ENCODE measurements around the gene C1orf210.

The C1orf210 gene

DNA sequence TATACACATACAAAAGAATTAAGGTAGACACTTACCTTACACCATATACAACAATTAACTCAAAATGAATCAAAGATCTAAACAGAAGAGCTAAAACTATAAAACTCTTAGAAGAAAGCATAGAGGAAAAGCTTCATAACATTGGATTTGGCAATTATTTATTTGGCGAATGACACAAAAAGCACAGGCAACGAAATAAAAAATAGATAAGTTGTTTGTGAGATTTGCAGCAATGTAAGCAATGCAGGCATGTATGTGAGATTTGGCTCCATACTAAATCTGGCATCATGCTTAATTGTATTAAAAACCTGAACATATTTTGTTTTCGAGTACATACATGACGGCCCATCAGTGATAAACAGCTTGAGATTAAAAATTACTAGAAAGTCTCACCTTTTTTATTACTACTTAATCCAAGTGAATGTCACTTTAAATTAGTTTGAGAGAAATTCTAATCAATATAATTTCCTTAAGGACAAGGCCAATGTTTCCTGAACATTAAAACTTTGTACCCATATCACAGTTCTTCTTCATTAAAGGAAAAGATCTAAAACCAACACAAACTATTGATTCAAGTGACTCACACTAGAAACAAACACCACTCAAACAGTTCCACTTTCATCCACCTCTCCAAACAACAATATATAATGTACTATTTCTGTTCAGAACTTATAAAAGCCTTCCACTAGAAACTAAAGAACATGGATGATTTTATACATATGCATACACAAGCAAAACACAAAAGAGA is 38.7 kb downstream of the C1orf210 start:
- DNase-seq, result no peak

DNA sequence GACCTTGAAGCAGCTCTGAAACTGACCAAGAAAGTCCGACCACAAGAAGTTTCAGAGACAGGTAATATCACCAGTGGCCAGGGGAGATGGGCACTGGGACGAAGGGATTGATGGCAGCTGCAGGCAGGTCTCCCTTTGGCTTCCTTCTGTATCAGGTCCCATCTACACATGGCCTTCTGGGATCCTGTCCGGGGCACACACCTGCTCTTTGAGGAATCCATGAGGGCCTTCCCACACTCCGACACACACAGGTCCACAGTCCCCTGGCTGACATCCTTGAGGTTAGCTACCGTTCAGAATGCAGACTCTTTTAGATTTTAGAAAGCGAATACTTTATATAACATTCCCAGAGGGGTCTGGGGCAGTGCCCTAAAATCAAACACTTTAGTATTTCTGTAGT is 42.1 kb downstream of the C1orf210 start:
- DNase-seq, result no peak

DNA sequence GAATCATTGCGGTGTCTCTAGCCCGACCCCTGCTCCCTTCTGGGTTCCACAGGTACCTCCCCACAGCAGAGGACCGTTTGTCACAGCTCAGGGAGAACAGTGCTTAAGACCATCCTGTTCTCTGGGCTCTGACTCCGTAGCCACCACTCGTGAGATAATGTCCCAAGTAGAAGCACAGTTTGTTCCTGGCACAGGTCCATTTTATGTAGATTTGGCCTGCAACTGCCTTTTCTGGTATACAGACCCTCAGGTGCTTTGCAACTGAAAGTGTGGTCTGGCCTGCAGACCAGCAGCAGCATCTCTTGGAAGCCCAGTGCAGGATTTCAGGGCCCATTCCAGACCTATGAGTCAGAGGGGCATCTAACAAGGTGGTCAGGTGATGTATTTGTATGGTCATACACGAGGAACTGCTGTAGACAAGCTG is 44.0 kb downstream of the C1orf210 start:
- DNase-seq, result no peak

DNA sequence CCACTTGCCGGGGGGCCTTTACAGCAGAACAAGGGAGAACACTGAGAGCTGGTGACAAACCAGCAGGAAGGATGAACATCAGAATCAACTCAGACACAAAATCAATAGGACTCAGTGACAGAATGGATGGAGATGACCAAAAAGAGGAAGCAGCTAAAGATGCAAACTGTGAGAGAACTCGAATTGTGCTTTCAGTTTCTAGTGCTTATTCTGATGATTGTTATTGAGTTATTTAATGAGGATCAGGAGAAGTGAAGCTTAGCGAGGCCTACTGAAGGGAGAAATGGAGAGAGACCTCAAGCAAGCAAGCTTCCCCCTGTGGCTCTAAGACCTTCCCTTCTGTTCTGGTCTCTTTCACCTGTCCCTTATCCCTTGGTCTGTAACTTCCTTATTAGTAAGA is 45.9 kb downstream of the C1orf210 start:
- DNase-seq, result no peak

DNA sequence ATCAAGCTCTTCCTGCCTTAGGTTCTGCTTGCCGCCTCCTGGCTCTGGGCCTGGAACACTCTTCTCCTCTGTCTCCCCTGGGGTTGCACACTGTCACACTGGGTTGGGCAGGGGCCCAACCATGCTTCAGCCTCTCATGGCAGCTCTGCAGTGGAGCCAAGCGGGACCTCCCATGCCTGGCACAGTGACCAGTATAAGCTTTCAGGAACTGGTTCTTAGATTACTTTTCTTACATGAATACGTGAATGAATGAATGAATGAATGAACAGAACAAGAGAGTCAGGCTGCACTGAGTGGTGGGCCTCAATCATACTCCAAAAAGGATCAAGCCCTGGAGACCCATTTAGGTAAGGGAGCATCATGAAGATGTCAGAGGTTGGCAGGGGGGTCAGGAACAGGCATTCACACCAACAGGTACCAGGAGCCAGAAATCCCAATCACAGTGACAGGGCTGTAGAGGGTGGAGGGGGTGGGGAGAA is 46.4 kb downstream of the C1orf210 start:
- DNase-seq, result no peak

DNA sequence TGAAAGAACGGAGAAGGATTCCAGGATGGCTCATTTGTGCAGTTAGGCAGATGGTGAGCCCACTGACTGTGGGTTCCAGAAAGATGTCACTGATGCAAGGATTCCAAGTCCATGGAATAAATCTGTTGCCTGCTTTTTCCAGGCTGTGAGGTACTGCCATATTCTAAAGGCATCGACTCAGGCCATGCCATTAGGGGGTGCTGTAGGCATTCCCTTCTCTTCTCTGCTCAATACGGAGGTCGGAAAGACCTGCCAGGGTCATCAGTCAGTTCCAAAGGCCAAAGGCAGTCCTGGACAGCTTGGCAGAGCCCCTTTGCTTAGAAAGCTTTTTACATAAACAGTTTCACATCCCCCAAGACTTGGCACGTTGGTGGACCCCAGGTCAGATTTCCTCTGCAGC is 47.3 kb downstream of the C1orf210 start:
- DNase-seq, result peak; percentile 27

DNA sequence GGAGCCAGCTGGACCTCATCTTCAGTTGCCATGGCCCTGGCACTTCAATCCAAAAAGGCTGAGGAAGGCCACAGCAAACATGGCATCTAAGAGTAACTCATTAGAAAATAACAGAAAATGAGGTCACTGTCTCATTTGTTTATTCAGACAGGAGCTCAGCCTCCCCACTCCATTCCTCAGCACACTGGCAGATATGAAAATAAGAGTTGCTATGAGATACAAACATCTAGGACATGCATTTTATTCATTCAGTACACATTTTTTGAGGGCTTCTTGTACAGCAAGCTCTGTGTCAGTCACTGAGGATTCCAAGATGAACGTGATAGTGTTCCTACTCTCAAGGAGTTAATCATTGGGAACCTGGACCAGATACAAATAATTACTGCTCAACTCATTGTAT is 48.3 kb downstream of the C1orf210 start:
- DNase-seq, result no peak

DNA sequence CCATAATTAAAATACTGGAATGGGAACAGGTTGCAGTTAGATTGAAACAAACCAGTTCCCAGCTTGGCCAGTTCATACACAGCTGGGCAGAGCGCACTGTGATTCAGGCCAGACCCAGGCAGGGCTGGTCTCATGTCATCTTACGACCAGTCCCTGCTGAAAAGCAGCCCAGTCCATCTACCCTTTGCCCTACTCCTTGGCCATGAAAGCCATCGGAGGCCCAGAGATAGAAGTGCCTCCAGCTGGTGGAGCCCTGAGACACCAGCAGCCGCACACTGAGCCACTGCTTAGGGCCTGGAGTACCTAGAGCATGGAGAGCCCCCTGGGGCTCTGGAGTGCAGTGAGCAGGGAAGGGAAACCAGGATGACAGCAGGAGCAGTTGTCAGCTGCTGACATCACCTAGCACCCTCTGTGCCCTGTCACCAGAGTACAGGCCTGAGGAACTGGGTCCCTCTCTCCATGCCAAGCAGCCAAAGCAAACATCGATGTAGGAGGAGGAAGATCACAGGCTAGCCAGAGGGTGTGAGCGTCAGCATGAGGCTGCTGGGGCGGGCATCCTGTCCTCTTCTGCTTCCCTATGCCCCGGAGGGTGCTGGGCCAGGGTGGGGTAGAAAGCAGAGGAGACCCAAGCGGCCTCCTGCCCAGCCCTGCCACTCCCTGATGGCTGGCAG is 49.8 kb downstream of the C1orf210 start:
- DNase-seq, result no peak

DNA sequence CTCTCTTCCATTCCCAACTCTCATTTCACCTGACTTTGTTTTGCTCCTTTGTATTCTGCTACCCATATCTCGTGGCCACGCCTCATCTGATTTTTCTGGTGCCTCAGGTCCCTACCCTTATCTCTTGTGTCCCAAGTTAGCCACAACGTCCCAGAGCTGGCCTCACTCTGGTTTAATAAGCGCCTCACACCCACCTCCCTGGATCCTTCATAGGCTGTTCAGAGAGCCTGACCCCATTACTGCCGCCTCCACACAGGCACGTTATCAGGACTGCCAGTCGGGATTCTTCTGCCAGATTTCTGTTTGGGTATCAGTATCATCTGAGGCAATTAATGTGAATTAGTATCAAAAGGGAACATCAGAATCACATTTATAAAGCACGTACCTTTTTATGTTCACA is 50.3 kb downstream of the C1orf210 start:
- no peak for DNase-seq

DNA sequence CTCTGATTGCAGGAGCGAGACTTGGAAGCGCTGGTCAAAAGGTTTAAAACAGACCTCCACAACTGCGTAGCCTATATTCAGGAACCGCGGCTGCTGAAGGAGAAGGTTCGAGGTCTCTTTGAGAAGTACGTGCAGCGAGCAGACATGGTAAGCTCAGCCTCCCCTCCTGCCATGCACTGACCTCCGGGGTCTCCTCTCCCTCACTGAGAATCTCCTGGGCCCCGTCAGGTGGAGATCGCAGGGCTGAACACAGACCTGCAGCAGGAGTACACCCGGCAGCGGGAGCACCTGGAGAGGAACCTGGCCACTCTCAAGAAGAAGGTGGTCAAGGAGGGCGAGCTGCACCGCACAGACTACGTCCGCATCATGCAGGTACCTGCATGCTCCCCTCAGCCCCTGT is 51.1 kb downstream of the C1orf210 start:
- DNase-seq, result no peak

DNA sequence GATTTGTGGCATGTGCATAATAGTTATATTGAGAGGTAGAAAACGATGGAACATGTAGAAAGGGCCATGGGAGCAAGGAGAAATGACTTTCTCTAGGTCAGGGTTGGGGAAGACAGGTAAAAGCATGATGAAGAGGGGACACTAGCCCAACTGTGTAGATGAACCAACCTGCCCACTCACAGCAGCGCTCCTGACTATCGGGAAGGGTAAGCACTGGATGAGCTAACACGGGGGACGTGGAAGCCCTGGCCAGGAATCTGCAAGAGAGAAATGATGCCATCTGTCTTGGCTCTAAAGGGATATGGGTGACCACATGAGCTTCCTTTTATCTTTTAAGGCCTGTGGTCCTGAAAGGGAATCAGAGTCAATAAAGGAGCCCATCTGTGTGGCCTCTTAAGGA is 51.8 kb downstream of the C1orf210 start:
- no peak for DNase-seq

DNA sequence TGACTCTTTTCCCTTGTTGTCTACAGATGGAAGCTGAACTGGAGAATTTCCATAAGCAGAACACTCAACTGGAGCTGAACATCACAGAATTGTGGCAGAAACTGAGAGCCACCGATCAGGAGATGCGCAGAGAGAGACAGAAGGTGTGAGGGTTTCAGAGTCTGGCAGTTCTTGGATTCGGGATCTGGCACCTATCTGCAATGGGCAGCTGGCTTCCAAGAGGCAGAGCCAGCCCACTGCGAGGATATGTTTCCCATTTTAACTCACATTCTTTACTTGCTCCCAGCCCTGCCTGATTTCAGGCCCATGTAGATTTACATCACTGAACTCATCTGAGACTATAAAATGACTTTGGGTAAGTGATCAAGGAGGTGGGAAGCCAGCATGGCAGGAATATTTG is 52.9 kb downstream of the C1orf210 start:
- no peak for DNase-seq

DNA sequence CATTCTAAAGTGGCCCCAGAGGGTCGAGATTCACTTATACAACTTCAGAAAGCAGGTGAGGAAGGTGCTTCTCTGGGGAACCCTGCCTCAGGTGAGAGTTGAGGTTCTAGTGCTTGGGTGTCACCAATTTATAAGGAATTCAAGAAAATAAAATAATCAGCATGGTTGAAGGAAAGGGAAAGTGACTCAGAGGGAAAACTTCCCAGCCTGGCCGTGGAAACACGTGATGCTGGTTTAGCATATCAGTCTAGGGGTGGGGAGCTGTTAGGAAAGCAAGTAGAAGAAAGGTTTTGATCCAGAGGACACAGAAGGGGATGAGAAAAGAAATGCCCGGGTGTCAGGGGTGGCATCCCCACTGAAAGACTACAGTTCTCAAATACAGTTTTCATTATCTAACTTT is 53.3 kb downstream of the C1orf210 start:
- no peak for DNase-seq

All from stimulated activated CD4-positive, alpha-beta T cell treated with anti-CD3 and anti-CD28 coated beads, Interleukin-4, amount 100 ng/mL, for 24 hours (primary cell).